HG02943 (cell line): Measurements from ENCODE around the gene AUTS2.

Experiments used
- ATAC-seq: cut with Tn5 transposase; IDR thresholded peaks from one replicate; pipeline ENCODE4 v1.9.1; 2021; ENCODE audit warnings: mild to moderate bottlenecking, low read depth, moderate library complexity; ENCODE audit not compliant: unreplicated experiment

The AUTS2 gene

DNA sequence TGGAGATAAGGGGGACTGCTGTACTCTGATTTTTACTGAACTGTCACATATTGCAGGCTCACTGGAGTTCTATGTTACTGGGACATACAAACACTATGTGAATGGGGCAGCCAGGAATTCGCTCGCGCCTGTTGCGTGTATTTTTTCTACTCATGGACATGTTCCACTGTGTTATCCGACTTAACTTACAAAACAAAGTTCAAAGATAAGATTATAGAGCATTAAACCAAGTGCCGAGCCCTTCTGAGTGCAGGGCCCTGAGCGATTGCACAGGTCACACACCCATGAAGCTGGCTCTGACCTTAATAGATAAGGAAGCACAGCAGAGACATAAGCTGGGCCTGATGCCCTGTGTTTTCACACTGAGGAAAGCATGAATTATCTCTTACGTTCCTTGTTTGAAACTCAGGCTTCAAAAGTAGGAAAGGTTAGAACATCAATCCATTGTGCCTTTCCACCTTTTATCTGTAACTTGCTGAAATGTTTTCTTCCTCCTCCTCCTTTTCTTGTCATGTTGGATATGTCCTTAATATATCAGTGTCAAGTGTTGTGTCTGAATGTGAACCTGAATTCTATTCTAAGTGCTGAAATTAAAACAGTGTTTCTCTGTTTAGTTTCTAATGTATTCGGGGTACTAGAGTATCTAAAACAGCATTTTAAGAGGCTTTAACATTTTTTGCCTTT, 273.8 kb downstream of the AUTS2 start:
- no peak for ATAC-seq

- no peak for ATAC-seq
These were observed 275.2 kb downstream of the AUTS2 start for GRCh38 chr7:69873512-69873911.

DNA sequence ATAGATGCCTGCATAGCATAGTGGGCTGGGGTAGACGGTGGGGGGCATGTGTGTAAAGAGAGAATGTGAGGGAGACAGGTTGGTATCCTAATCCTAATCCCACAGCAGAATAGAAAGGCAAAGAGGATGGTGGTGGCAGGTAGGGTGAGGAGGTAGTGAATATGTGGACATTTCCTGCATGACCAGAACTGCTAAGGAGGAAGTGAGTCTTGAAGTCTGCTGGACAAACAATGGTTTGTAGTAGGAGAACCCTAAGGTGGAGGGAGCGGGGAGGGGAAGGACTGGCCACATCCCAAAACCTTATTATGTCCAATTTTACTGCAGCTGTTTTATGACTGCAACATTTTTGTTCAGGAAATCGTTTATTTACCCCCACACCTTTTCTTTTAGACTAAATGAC, 279.7 kb downstream of the AUTS2 start:
- ATAC-seq = no peak

- no peak for ATAC-seq
These were observed 280.3 kb downstream of the AUTS2 start for GRCh38 chr7:69878591-69878990.

GRCh38 chr7:69879989-69880388, 281.7 kb downstream of the AUTS2 start:
- no peak for ATAC-seq

DNA sequence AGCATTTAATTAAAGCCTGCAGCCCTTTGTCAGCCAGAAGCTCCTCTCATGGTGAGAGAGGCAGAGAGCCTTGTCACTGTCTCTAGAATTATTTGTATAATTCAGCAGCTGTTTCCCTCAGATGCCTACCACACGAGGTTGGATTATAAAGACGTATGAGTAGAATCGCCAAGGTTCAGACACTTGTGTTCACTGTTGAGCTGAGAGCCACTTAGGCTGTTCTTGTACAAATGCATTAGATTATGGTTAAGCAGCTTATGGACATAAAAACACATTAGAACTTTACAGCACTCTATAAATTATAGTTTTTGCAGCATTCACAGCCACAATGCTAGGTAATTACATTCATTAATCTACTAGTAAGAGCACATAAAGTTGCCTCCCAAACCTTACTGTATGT, 282.6 kb downstream of the AUTS2 start:
- ATAC-seq = no peak

DNA sequence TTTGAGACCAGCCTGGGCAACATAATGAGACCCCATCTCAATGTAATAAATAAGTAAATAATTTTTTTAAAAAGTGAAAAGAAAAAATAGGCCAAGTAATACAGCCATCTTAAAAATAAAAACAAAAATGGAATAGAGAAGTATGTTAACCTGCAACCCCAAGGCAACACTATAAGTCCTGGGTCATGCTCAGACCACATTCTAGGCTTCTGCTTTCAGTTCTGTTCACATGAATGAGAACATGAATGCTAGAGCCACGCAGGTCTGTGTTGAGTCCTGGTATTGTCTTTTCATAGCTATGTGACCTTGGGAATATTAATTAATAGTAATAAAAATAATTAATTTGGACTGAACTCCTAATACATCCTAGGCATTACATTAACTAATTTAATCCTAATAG, 284.0 kb downstream of the AUTS2 start:
- no peak for ATAC-seq

GRCh38 chr7:69883399-69883891, 285.2 kb downstream of the AUTS2 start:
- no peak for ATAC-seq

- no peak for ATAC-seq
These were observed 287.2 kb downstream of the AUTS2 start for GRCh38 chr7:69885431-69885830.

DNA sequence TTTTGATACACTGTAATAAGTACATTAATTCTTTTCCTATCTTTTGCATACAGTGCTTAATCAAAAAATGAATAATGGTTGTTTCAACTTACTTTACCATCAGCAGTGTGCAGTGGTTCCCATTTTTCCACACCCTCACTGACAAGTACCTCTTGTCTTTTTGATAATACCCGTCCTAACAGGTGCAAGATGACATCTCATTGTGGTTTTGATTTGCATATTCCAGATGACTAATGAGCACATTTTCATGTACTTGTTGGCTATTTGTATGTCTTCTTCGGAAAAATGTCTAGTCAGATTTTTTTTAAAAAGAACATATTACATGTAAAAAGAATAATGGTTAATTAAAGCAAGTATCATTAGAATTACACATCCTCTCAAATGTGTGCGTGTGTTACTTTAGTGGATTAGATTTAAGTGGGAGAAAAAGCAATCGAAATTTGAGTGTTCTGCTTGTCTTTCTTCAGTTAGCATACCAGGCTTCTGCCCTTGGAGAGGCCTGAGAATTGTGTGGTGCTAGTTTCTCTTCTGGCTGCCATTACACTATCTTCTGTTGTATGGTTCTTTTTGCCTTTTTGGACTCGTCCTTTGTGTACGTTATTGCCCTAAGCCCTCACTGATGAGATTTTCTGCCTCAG, 291.2 kb downstream of the AUTS2 start:
- no peak for ATAC-seq

DNA sequence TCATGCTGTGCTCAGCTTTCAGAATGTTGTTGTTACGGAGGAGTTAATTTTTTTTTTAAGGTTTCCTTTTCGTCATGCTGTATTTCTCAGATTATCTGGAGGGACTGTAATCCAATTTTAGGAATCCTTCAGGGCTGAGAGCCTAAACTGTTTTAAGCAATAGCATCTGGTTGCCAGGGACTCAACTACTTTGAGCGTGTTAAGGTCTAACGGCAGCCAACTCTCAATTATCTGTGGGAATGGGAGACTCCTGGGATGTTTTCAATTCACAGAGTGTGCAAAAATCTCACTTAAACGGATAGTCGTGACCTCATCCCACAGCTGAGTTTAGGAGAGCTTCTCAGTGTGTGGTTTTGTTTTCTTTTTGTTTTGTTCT, 291.7 kb downstream of the AUTS2 start:
- ATAC-seq = no peak

DNA sequence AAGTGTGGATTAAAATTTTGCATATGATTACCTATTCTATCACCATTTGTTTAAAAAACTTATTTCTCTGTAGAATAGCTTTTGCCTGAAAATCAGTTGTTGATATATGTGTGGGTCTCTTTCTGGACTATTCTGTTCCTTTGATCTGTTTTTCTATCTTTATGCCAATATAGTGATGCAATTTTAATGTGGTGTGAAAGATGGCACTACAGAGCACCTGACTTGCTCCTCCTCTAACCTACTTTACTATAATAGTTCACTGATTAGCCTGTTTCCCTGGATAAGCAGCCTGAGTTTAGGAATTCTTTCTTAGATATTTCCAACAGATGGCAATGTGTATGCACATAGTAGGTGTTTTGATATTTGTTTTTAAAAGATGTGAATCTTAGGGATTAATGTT, 294.5 kb downstream of the AUTS2 start:
- no peak for ATAC-seq

DNA sequence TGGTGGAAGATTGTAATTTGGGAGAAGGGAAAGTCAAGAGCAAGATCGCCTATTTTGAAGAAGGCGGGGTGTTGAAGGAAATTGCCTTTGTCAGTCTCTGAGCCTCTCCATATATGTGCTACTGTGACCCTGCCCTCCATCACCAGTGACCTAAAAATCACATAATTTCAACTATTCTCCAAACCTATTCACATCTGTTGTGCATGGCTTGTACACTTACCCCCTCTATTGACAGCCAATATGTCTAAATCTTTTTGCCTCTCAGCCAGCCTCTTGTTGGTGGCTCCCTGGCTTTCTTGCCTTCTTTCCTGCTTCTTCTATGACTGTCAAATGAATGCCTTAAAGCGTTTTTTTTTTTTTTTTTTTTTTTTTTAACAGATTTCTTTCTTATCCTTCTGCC, 295.6 kb downstream of the AUTS2 start:
- ATAC-seq = no peak

DNA sequence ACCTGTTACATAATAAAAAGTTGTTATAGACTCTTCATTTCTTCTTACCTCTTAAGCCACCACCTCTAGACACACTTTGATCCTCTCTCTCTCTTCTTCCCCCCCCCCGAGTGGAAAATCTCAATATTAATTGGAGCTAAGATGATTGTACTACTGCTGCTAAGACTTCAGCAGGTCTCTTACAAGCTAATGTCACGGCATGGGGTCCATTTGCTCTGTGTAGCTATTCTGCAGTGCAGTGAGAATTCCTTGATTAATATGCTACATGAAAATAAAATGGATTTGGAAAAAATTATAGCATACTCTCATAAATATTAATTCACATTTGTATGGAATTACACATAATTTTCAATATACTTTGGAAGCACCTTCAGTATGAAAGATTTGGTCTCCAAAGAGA, 297.2 kb downstream of the AUTS2 start:
- ATAC-seq = no peak

- ATAC-seq = no peak
These were observed 297.8 kb downstream of the AUTS2 start for GRCh38 chr7:69896121-69896520.

DNA sequence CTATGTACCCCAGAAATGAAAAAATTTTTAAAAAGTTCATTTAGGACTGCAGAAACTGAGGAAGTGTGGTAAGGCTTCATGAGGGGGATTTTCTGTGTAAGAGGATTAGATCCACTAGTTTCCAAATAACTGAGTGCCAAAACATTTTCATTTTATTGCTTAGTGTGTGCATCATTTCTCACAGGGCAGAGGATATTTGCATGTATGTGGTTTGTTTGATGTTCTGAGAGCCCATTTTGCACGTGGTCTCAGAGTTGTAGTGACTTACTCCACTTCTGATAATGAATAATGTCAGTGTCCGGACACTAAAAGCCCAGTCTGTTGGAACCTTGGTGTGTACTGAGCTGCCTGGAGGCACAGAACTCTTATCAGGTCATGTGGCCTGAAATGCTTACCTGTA, 299.9 kb downstream of the AUTS2 start:
- ATAC-seq = no peak

DNA sequence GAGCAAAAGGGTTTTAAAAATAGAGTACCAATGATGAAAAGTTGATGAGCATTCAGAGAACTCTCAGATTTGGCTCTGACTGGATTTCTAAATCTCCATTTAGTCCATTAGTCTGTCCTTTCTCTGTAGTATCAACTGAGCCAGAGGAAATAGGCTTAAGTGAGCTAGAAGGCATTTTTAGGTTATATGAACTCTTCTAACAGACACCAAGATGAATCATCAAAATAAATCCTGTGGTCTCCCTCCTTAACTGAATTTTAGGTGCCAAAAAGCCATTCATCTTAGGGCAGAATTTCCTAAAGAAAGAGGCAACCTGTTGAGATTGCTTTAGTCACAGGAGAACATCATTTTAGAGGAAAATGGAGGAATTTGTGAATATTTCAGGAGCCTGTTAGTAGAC, 305.1 kb downstream of the AUTS2 start:
- no peak for ATAC-seq

DNA sequence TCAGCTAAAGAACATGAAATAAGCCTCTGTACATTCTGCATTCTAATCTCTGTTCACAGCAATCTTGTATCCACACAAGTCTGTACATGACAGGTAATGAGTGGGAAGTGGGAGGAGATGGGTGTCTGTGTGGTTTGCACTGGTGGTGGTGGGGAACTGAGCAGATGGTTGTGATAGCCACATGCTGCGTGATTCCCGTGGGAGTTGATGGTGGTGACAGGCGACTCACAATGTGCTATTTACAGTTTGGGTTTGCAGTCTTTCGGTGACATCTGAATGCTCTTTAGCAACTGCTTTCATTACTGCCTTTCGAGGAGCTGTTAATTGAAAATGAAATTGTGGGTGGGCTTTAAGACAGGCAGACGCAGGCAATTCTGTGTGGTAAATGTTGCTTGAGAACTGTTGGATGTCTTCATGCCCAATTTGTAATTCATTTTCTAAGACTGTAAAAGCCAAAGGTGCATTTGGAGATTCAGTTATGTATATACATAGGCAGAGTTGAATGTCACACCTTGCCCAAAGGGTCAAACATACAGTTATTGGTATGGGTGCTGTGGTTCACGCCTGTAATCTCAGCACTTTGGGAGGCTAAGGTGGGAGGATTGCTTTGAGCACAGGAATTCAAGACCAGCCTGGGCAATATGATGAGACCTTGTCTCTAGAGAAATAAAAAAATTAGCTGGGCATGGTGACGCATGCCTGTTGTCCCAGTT, 308.2 kb downstream of the AUTS2 start:
- ATAC-seq = peak; percentile 87

- no peak for ATAC-seq
These were observed 309.4 kb downstream of the AUTS2 start for GRCh38 chr7:69907720-69908119.

DNA sequence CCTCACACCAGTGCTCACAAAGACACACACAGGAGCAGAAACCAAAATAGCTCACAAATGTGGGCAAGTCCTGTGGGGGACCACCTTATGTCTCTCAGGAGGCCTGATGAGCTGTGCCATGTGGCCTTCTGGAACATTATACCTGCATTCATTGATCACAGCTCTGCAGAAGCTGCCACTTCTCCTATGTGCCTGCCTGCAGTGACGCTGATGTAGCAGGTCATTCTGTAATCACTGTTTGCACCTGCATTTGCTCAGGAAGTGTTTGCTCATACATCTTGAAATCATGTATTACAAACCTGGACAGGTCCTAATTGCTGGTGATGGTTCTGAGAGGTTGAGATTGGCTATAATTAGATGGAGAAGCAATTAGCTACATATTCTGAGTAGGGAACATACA, 310.2 kb downstream of the AUTS2 start:
- no peak for ATAC-seq

GRCh38 chr7:69910150-69910549, 311.9 kb downstream of the AUTS2 start:
- no peak for ATAC-seq

- ATAC-seq = no peak
These were observed 313.1 kb downstream of the AUTS2 start for GRCh38 chr7:69911337-69911736.
